Activated T-helper 9 cell treated with anti-CD3 and anti-CD28 coated beads, Interleukin-2, amount 50 U/mL, for 16 hours (primary cell): Measurements from ENCODE around the gene HCK.

Experiments used
- DNase-seq: peaks from one replicate; pipeline ENCODE4 v3.0.0-alpha.2; 2020; ENCODE audit warnings: low read depth

HCK gene

GRCh38 chr20:32130352-32130751 lies 78.3 kb downstream of the HCK start:
- no peak for DNase-seq

DNA sequence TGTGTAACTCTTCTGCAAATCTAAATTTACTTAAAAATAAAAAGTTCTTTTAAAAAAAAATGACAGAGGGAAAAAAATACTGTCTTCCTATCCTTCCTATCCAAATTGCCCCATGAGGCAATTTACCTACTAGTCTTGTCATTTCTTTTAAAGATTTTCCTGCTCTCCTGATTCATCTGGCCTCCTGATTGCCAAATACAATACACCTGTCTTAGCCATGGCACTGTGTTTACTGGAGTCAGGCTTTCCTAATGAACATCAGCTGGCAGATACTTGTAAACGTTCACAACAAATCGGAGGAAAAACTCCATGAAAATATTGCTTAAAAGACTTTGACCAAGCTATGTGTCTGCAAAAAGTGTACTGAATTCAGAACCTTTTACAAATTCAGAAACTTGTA lies 78.9 kb downstream of the HCK start:
- no peak for DNase-seq

- DNase-seq = no peak
These were observed 81.0 kb downstream of the HCK start for GRCh38 chr20:32132911-32133549.

DNA sequence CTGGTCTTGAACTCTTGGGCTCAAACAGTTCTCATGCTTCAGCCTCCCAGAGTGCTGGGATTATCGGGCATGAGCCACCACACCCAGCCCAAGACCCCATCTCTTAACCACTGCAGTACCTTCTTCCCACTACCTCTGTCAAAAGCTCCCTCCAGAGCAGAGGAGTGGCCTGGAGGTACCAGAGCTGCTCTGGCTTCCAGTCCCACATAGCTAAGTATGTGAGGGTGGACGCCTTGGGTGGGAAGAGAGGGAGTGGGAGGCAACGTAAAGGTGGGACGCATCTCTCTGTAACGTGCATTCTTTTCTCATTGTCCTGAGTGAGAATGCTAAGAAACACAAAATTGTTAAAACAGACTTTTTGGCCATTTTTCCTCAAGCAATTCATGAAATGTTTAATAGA lies 82.0 kb downstream of the HCK start:
- no peak for DNase-seq

GRCh38 chr20:32135983-32136515 lies 84.0 kb downstream of the HCK start:
- no peak for DNase-seq

DNA sequence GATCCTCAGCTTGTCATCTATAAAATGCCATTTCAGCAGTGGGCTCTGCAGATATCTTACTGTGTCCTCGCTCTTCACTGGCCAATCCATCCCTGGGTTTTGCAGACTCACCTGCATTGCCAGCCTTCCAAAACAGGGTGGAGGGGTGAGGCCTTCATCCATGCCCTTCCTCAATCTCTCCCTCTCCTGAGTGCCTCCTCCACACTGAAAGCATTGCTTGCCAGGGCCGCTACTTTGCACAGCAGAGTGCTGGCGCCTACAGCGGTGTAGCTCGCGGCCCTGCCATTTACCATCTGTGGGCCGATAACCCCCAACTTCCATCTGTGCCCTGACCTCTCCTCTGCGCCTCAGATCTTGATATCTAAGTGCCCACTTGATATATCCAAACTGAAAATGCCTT lies 86.9 kb downstream of the HCK start:
- DNase-seq = no peak

DNA sequence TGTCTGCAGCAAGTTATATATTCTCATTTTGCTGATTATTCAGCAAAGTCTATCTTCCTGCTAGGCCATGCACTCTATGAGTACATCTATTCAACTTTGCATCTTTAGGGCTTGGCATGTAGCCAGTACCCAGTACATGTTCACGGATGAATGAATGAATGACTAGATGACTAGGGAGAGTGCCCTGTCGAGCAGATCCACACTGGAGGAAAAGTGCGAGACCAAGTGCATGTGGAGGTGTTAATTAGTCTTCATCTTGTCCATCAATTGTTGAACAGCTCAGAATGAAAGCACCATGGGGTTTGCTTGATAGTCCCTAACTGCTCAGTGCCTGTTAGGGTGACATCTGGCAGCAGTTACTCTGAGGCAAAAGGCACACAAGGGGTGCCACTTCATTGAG lies 87.9 kb downstream of the HCK start:
- no peak for DNase-seq

DNA sequence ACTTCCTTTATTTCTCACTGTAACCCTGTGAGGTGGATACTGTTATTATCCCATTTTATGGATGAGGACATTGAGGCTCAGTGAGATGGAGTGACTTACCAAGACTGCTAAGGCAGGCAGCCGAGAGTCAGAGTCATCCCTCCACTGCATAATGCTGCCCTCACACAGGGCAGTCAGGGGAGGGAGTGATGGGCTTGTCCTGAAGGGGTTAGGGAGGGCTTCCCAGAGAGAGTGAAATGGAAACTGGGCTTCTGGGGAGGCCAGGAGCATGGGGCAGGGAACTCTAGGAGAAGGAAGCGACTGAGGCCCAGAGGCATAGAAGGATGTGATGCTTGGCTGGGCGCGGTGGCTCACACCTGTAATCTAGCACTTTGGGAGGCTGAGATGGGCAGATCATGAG lies 88.6 kb downstream of the HCK start:
- DNase-seq = no peak

- DNase-seq = no peak
These were observed 89.5 kb downstream of the HCK start for GRCh38 chr20:32141465-32141980.

DNA sequence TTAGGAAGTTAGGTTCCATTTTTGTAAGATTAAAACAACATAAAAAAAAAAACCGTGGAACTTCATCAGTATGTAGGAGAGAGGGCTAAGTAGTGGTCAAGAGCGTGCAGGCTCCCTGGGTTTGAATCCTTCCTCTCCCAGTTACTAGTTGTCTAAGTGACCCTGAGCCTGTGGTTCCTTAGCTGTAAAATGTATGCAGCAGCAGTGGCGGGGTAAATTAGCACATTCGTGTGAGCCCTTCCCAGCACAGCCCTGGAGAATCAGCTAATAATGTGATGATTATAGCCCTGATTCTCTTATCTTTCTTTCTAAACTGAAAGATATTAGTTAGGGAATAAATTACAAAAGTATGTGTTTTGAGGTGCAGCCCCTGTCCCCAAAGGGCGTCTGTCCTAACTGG lies 90.0 kb downstream of the HCK start:
- DNase-seq = no peak

- DNase-seq = no peak
These were observed 90.9 kb downstream of the HCK start for GRCh38 chr20:32142991-32143390.

- DNase-seq = no peak
These were observed 93.0 kb downstream of the HCK start for GRCh38 chr20:32144898-32145662.

DNA sequence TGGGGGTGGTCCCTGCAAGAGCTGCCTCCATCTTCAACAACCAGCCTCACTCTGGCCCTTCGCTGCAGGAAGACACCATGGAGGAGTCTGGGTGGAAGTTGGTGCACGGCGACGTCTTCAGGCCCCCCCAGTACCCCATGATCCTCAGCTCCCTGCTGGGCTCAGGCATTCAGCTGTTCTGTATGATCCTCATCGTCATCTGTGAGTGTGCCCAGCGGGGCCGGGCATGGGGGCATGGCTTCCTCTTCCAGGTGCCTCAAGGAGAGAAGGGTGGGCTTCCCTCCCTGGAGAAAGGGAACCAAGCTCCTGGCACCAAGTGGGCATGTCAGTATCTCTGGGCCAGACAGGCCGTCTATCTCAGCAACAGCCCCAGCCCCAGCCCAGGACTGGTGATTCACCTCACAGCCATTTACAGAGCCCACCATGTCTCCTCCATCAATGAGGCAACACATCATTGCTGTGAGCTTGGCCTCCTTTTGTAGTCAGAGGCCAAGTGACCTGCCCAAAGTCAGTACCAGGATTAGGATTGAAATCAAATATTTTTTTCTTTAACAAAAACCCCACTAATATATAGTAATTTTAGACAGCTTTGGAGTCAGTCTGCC lies 97.6 kb downstream of the HCK start:
- DNase-seq = no peak

DNA sequence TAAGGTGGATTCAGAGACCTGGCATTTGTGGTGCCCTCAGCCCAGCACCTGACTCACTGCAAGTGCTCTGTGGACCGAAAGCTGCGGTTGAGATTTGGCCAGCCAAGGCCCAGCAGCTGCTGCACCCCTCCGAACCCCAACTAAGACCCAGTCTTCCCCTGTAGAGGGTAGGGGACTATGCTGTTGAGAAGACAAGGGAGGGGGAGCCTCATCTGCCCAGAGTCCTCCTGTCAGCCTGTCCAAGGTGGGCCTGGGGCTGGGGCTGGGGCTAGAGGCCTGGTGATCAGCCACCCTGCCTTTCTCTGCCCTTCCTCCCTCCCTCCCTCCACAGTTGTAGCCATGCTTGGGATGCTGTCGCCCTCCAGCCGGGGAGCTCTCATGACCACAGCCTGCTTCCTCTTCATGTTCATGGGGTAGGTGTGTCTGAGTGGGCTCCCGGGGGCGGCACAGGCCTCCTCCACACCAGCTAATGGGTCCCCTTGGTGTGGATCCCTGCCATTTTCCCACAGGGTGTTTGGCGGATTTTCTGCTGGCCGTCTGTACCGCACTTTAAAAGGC lies 98.3 kb downstream of the HCK start:
- DNase-seq = no peak
